NCI-H82 treated with DMSO at 0.1 percent for 48 hours (cell line): Measurements from ENCODE around the gene TMEM135.
A peak's percentile ranks its signal among the peaks of the same experiment; 100 is the strongest.
"Not testable (repeated sequence)": the region's sequence is repeated elsewhere in the genome, so short reads cannot be mapped to it uniquely, and the experiment has no call there.

Experiments used
- DNase-seq: peaks from one replicate; lab custom pipeline; 2025; ENCODE audit not compliant: unreplicated experiment; lab: John Stamatoyannopoulos, UW

TMEM135 gene

DNA sequence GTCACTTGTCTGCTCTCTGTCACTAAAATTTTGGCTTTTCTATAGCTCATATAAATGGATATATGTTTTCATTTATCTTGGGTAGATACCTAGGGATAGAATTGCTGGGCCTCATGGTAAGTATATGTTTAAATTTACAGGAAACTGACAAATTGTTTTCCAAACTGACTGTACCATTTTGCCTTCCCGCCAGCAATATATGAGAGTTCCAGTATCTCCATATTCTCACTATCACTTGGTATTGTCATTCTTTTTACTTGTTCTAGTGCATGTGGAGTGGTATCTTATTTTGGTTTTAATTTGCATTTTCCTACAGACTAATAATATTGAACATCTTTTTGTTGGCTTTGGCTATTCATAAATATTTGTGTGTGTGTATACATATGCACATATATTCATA, 101.7 kb downstream of the TMEM135 start:
- no peak for DNase-seq

DNA sequence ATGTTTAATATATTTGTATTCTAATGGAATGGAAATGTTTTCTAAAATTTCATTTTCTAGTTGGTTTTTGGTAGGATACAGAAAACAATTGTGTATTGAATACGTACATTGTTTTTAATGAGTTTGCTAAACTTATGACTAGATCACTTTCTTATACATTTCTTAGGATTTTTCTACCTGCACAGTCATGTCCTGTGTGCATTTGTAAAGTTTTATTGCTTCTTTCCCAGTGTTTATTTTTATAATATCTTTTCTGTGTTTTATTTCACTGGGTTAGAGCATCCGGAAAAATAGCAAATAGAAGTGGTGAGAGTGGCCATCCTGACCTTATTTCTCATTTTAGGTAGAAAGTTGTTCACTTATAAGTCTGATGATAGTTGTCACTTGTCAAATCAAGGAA, 103.6 kb downstream of the TMEM135 start:
- DNase-seq = no peak

- DNase-seq = no peak
Observed at GRCh38 chr11:87141980-87142514, 104.3 kb downstream of the TMEM135 start.

DNA sequence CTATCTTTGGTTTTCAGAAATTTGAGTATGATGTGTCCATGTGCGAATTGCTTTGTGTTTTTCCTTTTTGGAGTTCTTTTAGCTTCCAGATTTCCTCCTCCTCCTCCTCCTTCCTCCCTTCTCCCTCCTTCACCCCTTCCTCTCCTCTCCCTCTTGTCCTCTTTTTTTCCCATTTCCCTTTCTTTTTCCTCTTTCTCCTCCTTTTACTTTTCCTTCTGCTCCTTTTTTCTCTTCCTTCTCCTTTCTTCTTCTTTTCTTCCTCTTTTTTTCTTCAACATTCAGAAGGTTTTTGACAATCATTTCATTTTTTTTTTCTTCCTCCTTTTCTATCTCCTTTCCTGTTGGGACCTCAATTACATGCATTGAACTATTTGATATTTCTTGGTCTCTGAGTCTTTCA, 104.9 kb downstream of the TMEM135 start:
- DNase-seq = no peak

DNA sequence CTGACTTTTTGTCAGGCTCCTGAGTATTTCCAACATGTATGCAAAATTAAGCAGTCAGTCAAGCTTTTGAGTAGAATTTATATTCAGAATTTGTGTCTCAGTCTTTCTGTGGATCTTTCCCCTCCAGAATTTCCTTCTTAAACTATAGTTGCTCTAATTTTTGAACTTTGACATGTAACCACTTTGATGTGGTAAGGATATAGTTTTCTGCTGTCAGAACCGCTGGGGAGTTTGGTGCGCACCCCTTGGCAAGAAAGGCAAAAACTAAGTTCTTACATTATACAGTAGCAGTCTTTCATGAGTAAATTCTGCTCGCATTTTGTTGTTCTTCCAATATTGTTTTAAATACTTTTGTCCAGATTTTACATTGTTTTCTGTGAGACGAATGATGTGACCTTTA, 105.9 kb downstream of the TMEM135 start:
- no peak for DNase-seq

DNA sequence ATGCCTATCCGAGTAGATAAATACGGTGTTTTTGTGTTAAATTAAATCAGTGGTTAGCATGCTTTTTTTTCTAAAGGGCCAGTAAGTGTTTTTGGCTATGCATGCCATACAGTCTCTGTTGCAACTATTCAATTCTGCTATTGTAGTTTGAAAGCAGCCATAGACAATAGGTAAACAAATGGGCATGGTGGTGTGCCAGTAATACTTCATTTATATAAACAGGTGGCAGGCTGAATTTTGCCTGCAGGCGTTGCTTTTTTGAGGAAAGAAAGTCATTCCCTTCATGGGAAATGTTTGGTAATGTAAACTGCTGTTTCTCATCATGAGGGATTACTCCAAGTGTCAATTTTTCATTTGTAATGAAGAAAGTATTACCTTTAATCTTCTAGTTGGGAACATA, 106.5 kb downstream of the TMEM135 start:
- no peak for DNase-seq

DNA sequence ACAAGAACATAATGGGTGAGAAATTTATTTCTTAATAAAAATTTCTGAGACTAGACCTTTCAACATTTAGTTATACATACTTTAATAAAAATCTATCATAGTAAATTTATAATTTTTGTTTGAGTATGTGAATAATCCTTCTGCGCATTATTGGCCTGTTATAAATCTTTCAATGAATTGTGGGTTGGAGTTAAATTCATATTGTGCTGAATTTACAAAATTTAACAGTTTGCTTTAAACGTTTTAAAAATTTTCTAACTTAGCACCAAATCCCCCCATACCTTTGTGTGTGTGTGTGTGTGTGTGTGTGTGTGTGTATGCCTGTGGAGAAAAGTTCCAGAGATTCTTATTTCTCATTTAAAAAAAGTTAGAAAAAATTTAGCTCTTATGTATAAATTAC, 111.0 kb downstream of the TMEM135 start:
- no peak for DNase-seq

DNA sequence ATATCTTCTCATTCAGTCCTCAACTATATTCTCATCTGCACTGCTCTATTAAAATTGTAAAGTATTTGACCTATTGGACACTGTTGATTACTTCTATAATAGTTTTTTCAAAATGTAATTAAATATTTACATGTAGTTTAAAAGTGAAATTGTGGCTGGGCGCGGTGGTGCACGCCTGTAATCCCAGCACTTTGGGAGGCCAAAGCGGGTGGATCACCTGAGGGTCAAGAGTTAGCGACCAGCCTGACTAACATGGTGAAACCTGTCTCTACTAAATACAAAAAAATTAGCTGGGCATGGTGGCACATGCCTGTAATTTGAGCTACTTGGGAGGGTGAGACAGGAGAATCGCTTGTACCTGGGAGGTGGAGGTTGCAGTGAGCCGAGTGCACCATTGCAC, 112.0 kb downstream of the TMEM135 start:
- not testable (repeated sequence) for DNase-seq

GRCh38 chr11:87150936-87151335, 113.2 kb downstream of the TMEM135 start:
- DNase-seq = no peak

GRCh38 chr11:87154246-87154645, 116.5 kb downstream of the TMEM135 start:
- DNase-seq = no peak

- no peak for DNase-seq
Observed at GRCh38 chr11:87156970-87157369, 119.2 kb downstream of the TMEM135 start.

DNA sequence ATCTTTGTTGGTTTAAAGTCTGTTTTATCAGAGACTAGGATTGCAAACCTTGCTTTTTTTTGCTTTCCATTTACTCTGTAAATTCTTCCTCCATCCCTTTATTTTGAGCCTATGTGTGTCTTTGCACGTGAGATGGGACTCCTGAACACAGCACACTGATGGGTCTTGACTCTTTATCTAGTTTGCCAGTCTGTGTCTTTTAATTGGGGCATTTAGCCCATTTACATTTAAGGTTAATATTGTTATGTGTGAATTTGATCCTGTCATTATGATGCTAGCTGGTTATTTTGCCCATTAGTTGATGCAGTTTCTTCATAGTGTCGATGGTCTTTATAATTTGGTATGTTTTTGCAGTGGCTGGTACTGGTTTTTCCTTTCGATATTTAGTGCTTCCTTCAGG, 131.3 kb downstream of the TMEM135 start:
- not testable (repeated sequence) for DNase-seq

DNA sequence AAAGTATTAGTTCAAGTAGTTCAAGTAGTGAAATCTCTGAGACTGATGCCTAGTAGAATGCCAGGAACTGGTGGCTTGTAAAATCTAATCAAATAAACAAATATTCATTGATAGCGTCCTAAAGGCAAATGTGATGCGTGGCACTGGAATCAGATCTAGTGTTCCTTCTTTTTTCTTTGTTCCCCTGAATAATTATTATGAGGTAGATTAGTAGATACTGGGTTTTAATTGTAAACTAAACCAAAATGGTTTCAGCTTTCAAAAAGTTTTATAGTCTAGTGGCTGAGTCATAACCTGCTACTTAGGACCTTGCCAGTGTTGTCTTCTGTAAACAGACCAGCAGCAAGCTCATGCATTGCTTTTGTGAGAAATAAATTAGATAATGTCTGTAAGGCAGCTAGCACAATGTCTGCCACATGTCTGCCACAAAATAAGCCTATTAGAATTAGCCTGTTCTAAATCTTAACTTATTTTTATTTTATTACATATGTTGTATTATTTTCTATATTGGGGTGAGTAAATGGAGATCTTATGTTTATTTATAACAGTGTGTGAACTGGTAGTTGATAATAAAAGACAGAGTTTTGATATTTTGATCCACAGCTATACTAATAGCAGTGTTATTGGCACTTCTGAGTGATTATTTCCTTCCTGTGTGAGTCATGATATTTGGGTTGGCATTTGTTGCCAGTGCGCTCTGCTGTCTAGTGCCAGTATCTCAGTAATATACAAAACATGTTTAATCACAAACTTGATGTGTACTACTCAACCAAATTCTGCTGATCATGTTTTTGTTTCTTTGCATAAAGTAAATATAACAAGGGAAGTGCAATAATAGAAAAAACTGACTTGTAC, 135.7 kb downstream of the TMEM135 start:
- DNase-seq = peak; percentile 3

GRCh38 chr11:87174870-87175269, 137.1 kb downstream of the TMEM135 start:
- DNase-seq = no peak

DNA sequence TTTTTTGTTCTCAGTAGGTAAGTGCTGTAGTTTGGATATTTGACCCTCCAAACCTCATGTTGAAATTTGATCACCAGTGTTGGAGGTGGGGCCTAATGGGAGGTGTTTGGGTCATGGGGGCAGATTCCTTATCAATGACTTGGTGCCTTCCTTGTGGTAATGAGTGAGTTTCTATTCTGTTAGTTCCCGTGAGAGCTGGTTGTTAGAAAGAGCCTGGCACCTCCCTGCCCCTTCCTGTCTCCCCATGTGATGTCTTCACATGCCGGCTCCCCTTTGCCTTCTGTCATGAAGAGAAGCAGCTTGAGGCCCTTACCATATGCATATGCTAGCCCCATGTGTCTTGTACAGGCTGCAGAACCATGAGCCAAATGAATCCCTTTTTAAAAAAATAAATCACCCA, 138.3 kb downstream of the TMEM135 start:
- DNase-seq = no peak

GRCh38 chr11:87179621-87180020, 141.9 kb downstream of the TMEM135 start:
- no peak for DNase-seq

DNA sequence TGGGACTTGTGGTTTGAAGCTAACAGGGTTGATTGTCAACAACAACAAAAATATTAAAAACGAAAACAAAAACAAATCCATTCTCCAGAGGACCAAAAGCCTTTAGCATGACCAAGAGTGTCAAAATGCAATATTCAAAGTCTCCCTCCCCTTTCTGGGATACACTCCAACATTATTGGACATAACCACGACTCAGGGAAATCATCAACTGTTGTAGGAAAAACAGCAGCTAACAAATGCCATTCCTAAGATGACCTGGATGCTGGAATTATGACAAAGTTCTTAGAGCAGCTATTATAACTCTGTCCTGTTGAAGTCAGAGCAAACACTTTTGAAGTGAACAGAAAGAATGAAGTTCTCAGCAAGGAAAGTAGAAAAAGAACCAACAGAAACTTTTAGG, 143.0 kb downstream of the TMEM135 start:
- no peak for DNase-seq

DNA sequence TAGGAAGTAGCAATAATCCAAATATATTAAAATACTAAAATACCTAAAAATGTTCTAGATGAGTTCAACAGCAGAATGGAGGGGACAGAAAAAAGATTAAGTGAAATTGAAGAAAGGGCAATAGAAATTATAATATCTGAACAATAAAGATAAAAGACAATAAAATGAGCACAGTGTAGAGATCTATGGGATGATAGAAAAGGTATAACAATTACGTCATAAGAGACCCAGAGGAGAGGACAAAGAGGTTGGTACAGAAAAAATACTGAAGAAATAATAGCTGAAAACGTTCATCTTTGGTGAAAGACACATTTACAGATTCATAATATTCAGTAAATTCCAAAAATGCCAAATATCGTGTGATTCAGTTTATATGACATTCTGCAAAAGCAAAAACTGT, 143.4 kb downstream of the TMEM135 start:
- DNase-seq = no peak

DNA sequence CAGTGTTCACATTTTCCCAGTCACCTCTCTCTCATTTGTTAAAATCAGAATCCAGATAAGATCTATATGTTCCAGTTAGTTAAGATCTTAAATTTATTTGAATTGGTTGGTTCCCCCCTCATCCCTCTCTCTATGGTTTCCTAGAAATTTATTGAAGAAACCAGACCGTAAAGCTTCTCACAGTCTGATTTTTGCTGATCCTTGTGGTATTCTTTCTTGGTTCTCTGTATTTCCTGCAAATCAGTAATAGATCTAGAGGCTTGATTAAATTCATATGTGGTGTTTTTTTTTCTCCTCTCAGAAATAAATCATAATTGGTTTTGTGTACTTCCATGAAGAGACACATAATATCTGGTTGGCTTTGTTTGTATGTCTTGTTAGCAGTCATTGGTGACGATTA, 147.5 kb downstream of the TMEM135 start:
- no peak for DNase-seq

DNA sequence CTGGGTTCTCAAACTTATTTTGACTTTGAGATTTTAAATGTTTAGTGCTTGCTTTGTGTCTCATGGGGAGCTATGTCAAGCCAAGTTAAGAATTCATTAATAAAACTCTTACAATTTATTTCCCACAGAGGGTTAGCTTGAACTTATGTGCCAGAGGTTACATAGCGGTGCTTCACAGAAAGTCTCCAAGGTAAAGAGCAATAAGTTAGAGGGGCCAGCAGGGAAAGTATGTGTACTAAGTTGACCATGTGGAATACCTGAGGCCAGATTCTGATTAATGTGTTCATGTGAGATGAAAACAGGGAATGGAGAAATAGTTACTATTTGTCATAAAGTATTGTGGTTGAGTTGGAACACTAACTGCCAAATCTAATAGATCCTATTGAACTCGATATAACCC, 149.3 kb downstream of the TMEM135 start:
- no peak for DNase-seq

GRCh38 chr11:87187930-87188329, 150.2 kb downstream of the TMEM135 start:
- DNase-seq = no peak

DNA sequence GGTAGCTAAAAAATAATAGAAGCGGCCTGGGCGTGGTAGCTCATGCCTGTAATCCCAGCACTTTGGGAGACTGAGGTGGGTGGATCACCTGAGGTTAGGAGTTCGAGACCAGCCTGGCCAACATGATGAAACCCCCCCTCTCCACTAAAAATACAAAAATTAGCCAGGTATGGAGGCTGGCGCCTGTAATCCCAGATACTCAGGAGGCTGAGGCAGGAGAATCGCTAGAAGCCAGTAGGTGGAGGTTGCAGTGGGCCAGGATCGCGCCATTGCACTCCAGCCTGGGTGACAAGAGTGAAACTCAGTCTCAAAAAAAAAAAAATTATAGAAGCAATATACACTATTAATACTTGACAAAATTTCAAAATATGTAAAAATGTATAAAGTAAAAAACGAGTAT, 150.7 kb downstream of the TMEM135 start:
- DNase-seq = not testable (repeated sequence)

DNA sequence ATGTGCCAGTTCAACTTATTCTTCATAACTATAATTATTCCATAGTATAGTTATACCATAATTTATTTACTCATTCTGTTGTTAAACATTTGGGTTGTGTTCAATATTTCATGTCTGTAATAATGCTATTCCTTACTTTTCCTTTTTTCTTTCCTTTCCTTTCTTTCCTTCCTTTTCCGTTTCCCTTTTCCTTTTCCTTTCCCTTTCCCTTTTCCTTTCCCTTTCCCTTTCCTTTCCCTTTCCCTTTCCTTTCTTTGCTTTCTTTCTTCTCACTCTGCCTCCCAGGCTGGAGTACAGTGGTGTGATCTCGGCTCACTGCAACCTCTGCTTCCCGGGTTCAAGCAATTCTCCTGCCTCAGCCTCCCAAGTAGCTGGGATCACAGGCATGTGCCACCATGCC, 151.2 kb downstream of the TMEM135 start:
- not testable (repeated sequence) for DNase-seq
